Subcutaneous adipose tissue (tissue), 4 donors: ENCODE results near the gene PACS1. TPM values are rescaled to one million over a fixed set of nuclear protein-coding genes. Genes with fewer than 3 reads are reported as not detected.

Source experiments
- total RNA-seq, 4 donors: library from RNA; depleted of rRNA; stranded (reverse); fragments of >200 nt; gene quantifications; one replicate each; pipeline ENCODE4 v1.1.0, GENCODE V29; 2016
- TF ChIP-seq, protein P1 (sequence below): fragments of 450-650 bp; IDR thresholded peaks from one replicate; pipeline ENCODE4 v1.5.1; 2016; ENCODE audit warnings: low read depth, mild to moderate bottlenecking, control low read depth, antibody characterized with exemption, moderate library complexity

Gene PACS1
- total RNA-seq, 4 donors from 2014 or later: 38.3 to 75.7 (median 41.0) TPM

DNA sequence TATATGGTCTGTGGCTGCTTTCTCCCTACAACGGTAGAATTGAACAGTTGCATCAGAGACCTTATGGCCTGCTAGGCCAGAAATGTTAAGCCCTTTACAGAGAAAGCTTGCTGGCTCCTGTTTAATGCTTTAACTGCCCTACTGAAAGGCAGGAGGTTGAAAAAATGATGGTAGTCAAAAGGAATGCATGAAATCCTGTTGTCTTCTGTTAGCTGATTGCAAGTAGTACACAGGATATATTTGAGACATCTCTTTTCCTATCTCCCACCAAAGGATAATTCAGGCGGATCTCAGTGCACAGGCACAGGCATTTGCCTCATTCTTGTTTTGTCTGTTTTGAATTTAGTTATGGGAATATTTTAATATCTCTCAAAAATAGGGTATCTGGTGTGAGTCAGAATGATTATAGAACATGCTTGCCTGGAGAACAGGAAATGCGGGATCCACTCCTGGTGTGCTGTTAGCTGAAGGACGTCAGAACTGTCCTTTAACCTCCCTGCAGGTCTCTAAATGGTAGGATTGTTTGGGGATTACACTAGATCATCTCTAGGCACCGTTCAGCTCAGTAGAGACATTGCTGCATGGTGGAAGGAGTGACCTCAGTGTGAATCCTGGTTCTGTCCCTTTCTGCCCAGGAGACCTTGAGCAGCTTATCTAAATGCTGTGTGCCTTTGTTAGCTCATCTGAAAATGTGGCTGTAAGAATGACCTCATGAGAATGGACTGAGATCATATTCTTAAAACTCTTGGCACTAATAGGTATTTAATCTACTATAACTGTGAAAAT, 49.5 kb downstream of the PACS1 start:
- TF ChIP-seq, protein P1, sequence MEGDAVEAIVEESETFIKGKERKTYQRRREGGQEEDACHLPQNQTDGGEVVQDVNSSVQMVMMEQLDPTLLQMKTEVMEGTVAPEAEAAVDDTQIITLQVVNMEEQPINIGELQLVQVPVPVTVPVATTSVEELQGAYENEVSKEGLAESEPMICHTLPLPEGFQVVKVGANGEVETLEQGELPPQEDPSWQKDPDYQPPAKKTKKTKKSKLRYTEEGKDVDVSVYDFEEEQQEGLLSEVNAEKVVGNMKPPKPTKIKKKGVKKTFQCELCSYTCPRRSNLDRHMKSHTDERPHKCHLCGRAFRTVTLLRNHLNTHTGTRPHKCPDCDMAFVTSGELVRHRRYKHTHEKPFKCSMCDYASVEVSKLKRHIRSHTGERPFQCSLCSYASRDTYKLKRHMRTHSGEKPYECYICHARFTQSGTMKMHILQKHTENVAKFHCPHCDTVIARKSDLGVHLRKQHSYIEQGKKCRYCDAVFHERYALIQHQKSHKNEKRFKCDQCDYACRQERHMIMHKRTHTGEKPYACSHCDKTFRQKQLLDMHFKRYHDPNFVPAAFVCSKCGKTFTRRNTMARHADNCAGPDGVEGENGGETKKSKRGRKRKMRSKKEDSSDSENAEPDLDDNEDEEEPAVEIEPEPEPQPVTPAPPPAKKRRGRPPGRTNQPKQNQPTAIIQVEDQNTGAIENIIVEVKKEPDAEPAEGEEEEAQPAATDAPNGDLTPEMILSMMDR: no peak

DNA sequence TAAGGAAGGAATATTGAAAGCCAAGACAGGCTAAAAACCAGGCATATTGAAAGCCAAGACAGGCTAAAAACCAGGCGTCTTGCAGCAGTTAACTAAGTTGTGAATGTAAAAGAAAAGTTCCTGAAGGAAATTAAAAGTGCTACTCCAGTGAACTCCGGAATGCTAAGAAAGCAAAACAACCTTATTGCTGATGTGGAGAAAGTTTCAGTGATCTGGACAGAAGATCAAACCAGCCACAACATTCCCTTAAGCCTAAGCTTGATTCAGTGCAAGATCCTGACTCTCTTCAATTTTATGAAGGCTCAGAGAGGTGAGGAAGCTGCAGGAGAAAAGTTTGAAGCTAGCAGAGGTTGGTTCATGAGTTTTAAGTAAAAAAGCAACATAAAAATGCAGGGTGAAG, 51.4 kb downstream of the PACS1 start:
- TF ChIP-seq, protein P1: no peak

DNA sequence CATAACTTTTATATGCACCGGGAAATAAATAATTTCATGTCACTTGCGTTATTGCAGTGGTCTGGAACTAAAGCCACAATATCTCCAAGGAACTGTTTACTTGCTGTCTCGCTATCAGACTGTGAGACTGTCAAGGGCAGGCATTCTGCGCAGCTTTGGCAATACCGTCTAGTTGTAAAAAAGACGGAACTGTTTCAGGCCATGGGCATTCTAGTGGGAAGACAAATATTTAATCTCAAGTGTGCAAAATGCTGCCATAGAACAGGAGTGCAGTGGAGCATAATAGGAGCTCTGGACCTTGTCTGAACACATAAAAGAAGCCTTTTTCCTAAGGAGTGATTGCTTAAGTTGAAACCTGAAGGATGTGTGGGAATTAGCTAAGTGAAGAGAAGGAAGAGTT, 53.8 kb downstream of the PACS1 start:
- TF ChIP-seq, protein P1: no peak

DNA sequence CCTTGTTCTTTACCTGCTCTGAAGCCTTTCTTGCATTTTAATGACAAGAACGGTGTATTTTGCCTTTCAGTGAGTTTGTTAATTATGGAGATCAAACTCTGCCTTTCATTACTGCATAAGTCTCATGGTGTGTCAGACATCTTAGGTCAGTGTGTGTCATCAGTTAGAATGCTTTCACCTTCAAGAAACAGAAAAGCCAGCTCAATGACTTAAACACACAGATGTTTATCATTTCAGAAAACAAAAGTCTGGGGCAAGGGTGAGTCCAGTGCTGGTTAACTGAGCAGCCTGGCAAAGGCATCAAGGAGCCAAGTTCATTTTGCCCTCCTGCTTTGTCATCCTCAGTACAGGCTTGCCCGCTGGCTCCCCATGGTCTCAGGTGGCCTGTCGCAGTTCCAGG, 54.5 kb downstream of the PACS1 start:
- TF ChIP-seq, protein P1: no peak

DNA sequence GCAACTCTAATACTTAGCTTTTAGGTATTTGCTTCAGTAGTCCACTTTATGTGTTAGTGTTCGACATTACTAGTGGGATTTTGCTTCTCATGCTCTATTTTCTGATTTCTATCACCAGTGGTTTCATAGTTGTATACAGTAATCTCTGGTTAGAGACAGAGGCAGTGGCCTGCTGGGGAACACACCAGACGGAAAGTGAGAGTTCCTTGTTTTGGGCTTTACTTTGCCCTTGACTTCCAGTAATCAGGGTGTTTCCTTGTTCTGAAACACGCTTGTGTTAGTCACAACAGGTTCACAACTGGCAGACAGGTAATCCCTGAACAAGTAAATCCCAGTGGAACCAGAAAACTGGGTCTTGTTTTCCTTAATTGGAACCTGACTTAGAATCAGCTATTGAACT, 56.0 kb downstream of the PACS1 start:
- TF ChIP-seq, protein P1: no peak

DNA sequence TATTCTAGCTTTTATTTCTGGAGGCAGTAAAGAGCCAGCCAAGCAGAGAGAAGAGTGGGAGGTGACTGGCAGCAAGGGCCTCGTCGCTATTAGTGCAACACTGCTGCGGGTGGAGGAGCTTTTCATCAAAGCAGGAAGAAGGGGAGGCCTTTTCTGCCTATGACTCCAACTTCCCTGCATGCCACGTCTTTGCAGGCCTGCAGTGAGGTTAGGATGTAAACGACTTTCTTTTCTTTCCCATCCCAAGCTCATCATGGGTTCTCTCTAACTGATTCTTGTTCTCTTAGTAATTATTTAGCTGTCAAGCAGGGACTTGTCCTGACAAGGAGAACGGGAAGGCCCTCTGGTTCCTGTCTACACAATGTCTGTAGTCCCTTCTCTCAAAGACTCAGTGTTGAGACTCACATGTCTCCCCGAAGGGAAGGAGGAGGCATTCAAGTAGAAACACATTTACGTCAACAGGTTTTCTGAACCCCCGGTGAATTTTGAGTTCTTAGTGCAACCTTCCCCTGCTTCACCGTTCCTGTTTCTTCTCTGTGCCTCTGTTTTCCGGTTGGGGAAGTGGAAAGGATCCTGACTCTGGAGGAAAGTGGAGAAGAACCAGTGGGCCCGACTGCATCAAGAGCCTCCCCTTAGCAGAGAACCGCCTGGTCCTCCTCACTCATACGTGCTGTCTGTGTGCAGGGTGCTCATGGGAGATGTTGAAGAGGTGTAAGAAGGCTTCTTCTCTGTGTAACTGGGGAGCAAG, 56.9 kb downstream of the PACS1 start:
- TF ChIP-seq, protein P1: no peak

DNA sequence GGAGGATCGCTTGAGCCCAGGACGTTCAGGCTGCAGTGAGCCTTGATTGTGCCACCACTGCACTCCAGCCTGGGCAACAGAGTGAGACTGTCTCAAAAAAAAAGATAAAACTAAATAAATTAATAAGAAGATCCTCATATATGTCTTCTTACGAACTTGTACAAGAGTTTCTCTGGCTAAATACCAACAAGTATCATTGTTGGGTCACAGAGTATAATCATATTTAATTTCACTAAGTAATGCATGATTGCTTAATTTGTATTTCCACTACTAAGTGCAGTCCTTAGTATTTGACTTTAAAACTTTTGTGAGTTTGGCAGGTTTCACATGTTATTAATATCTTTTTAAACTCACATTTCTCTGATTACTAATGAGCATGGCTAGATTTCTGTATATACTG, 60.9 kb downstream of the PACS1 start:
- TF ChIP-seq, protein P1: no peak
